Stimulated activated CD8-positive, alpha-beta memory T cell treated with anti-CD3 and anti-CD28 coated beads, Interleukin-12 subunit alpha, Interleukin-12 subunit beta, amount 100 ng/mL, for 4 hours (primary cell): ENCODE data around the gene CFAP210.
"Not testable (repeated sequence)": the region's sequence is repeated elsewhere in the genome, so short reads cannot be mapped to it uniquely, and the experiment has no call there.

Experiments
- DNase-seq: peaks from one replicate; pipeline ENCODE4 v3.0.0-alpha.2; 2020; ENCODE audit warnings: low read depth

The CFAP210 gene

DNA sequence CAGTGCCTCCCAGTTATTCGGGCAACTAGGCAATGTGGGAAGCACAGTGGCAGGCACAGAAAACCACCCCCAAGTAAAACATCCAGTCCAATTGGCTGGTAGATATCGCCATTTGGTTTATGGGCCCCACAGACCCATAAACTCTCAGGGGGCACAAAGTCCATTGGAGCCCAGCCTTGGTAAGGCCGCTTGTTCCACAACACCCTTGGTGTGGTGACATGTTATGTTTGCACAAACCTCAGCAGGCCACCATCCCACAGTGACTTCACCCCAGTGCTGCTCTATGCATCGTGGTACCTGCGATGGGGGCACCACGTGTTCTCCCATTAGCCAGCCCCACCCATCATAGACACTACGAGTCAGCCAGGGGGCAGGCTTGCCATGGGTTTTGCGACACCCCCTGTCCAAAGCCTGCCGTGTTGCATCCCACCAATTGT is 18.6 kb upstream of the CFAP210 start:
- no peak for DNase-seq

DNA sequence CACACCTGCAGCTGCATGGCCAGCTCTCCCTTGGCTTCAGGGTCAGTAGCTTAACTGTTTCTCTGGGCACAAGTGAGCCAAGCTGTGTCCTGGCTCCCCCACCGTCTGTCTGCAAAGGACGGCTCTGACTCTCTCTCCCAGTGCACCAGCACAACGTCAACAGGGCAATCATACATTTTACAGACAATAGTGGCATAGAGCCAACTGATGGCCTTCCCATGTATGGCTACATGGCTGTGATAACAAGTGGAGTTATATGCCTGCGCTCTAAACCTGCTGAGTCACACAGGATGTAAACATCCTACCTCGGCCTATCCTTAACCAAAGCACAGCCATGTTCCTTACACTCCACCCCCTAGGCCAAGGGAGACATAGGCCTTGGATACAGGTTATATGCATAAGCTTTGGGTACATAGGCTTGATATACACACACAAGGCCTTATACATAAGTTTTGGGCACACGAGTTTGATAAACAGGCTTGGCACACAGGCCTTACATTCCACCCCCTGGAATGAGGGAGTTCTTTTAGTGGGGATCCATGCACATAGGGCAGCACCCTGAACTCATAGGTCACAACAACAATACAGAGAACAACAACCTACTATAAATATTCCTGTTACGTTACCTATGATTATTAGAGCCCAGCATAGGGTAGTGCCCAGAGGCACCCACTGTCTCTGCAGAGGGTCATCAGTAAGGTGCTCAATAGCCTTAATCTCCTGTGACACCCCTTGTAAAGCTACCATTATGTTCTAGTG is 17.7 kb upstream of the CFAP210 start:
- no peak for DNase-seq

DNA sequence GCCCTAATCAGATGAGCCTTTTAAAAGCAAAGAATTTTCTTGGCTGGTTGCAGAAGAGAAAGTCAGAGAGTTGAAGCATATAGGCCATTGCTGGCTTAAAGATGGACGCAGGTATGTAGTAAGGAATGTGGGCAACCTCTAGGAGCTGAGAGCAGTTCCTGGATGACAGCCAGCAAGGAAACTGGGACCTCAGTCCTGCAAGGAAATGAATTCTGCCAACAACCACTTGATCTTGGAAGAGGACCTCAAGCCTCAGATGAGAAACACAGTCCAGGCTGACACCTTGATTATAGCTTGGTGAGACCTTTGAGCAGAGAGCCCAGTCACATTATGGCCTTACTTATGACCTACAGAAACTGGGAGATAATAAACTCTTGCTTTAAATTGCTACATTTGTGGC is 15.8 kb upstream of the CFAP210 start:
- DNase-seq = no peak

DNA sequence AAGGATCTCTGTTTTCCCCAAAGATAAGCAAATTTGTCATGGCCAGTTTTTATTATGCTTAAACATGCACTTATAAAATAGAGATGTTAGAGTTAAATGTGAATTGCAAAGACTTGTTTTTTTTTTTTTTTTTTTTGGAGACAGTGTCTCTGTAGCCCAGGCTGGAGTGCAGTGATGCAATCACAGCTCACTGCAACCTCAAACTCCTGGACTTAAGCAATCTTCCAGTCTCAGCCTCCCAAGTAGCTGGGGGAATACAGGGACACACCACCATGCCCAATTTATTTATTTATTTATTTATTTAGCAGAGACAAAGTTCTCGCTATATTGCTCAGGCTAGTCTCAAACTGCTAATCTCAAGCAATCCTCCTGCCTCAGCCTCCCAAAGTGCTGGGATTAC is 15.1 kb upstream of the CFAP210 start:
- no peak for DNase-seq

DNA sequence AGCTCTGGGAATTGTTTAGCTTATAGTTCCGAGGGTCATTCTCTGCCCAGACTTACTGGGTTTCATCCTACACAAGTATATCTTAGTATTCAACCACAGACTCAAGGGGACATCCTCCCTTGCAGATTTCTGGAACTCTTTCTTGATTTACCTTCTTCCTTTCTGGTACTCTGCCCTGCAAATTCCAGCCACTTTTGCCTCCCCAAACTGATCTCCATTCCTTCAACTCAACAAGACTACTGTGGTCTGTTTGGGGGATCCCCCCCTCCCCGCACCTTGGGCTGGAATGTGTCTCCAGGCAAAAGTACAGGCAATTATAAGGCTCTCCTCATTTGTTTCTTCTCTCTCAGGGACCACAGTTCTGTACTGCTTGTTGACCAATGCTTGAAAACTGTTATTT is 13.4 kb upstream of the CFAP210 start:
- no peak for DNase-seq

DNA sequence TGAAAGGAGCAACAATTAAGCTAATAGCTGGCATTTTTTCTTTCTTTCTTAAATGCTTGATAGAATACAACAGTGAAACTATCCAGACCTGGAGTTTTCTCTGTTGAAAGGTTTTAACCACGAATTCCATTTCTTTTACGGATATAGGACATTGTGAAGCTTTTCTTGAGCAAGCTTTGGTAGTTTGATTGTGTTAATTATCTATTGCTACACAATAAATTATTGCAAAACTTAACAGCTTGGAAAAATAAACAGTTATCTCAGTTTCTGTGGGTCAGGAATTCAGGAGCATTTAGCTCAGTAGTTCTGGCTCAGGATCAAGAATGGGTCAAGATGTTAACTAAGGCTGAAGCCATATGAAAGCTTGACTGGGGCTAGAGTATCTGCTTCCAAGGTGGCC is 11.7 kb upstream of the CFAP210 start:
- DNase-seq = no peak

DNA sequence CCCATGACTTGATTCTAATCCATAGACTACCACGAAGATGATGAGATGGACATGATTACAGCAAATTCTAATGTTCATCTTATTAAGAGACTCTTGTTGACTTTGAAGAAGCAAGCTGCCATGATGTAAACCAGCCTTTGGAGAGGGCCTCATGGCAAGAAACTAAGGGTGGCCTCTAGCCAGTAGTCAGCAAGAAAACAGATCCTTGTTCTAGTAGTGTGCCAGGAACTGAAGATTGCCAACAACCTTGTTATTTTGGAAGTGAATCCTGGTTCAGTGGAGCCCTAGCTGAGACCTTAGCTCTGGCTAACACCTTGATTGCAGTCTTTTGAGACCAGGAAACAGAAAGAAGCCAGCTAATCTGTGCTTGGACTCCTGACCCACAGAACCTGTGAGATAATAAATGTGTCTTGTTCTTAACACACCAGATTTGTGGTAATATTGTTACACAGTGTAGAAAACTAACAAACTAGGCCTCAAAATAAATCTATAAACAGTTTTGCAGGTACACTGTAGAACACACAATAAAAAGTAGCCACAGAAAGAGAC is 10.0 kb upstream of the CFAP210 start:
- no peak for DNase-seq

DNA sequence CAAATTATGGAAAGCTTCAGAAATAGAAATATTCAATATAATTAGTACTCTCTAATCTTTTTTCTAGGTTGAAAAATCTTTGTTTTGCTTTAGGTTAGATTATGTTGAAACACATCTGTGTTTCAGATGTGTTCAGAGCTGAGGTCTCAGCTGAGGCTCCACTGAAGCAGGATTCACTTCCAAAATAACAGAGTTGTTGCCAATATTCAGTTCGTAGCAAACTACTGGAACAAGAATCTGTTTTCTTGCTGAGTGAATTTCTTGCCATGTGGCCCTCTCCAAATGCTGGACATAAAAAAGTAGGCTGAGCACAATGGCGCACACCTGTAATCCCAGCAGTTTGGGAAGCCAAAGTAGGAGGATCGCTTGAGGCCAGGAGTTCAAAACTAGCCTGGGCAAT is 8.8 kb upstream of the CFAP210 start:
- DNase-seq = no peak

DNA sequence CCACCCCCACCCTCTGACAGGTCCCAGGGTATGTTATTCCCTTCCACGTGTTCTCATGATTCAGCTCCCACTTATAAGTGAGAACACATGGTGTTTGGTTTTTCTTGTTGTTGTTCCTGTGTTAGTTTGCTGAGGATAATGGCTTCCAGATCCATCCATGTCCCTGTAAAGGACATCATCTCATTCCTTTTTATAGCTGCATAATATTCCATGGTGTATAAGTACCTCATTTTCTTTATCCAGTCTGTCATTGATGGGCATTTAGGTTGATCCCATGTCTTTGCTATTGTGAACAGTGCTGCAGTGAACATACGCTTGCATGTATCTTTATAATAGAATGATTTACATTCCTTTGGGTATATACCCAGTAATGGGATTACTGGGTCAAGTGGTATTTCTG is 5.0 kb upstream of the CFAP210 start:
- DNase-seq = not testable (repeated sequence)

DNA sequence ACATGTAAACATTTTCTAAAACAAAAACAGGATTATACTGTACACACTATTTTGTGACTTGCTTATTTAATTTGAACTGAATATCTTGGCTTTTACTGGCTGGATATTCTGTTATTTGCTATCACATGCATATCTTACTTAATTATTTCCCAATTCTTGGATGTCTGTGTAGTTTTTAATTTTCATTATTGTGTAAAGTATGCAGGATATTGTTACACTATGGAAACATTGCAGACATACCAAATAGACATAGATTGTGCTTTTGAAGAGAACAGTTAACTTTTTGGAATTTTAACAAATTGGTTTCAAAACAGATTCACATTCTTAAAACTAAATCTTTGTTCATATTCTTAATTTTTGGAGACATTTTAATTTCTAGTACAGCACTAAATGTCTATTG is 2.2 kb upstream of the CFAP210 start:
- DNase-seq = no peak

DNA sequence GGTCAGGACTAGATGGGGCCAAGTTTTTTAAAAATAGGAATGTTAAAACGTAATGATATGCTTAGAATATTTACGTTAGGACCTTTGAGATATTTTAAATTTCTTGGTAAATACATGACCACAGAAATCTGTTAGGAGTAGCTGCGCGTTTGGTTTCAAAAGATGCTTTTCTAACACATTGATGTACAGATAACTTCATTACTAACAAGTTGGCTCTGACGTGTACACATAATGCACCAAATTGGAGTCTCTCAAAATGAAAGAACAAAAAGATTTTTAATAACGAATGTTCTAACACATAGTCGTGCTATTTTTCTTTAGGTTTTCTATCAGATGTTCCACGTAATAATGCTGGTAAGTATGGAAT is 672 bp upstream of the CFAP210 start:
- DNase-seq = no peak

DNA sequence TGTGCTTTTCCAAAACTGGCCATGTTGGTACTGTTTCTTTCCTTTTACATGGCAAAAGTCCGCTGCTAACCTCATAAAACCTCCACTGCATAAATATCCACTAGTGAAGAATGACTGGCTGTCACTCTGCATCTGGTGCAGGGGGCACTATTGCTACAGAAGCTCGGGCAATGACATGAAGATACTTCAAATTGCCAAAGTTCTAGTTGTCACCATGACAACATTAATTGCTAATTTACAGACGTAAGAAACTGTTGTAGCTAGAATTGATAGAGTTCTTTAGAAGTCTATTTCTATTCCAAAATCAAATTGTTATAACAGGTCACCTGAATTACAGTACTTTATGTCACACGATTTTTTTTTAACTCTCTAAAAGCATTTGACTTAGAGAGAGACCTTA is 845 bp downstream of the CFAP210 start:
- DNase-seq = no peak

DNA sequence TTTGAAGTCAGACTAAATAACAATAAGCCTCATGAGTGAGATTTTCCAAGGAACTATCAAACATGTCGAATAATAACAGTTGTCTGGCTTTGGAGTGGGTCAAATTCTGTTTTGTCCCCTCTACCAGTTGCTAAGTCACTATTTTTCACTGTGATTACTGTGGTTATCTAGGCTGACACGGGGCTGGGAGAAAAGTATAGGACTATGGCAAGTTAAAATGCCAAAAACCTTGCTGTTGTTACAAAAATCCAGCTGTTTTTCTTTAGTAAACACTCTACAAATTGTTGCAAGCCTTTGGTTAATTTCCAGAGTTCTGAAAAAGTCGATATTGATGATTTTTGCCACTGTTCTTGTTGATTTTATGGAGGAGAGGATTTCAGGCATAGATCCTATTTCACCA is 1.5 kb downstream of the CFAP210 start:
- no peak for DNase-seq

DNA sequence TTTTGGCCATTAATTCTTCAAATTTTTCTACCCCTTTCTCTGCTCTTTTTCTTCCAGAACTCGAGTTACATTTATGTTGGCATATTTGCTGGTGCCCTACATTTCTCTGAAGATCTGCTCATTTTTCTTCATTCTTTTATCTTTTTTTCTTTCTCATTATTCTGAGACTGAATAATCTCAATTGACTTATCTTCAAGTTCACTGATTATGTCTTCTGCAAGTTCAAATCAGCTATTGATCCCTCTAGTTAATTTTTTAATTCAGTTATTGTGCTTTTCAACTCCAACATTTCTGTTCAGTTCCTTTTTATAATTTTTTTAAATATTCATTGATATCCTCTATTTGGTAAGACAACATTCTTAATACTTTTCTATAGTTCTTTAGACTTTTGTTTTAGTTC is 3.2 kb downstream of the CFAP210 start:
- DNase-seq = no peak

DNA sequence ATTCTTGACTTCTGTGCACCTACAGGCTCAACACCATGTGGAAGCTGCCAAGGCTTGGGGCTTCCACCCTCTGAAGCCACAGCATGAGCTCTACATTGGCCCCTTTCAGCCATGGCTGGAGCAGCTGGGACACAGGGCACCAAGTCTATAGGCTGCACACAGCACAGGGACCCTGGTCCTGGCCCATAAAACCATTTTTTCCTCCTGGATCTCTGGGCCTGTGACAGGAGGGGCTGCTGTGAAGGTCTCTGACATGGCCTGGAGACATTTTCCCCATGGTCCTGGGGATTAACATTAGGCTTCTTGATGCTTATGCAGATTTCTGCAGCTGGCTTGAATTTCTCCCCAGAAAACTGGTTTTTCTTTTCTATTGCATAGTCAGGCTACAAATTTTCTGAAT is 6.3 kb downstream of the CFAP210 start:
- DNase-seq = not testable (repeated sequence)

DNA sequence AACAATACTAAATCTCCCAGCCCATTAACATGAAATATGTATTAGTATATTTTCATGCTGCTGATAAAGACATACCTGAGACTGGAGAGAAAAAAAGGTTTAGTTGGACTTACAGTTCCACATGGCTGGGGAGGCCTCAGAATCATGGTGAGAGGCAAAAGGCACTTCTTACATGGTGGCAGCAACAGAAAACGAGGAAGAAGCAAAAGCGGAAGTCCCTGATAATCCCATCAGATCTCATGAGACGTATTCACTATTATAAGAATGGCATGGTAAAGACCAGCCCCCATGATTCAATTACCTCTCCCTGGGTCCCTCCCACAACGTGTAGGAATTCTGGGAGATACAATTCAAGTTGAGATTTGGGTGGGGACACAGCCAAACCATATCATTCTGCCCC is 7.4 kb downstream of the CFAP210 start:
- DNase-seq = not testable (repeated sequence)

DNA sequence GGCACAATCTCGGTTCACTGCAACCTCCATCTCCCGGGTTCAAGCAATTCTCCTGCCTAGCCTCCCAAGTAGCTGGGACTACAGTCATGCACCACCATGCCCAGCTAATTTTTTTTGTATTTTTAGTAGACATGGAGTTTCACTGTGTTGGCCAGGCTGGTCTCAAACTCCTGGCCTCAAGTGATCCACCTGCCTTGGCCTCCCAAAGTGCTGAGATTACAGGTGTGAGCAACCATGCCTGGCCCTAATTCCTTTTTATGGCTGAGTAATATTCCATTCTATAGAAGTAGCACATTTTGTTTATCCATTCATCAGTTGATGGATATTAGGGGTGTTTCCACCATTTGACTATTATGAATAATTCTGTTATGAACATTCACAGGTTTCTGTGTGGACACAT is 9.5 kb downstream of the CFAP210 start:
- not testable (repeated sequence) for DNase-seq

DNA sequence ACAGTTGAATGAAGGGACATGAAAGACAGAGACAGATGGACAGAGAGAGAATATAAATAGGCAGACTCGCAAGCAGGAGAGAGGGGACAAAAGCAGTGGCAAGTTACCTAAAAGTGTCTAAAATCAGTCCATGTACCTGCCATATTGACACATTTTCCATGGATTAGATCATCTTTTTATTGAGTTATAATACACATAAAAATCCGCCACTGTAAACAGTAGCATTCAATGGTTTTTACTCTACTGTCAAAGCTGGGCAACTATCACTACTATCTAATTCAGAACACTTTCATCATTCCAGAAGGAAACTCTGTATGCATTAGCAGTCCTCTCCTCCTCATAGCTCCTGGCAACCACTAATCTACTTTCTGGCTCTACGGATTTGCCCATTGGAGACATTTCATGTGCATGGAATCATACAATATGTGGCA is 10.1 kb downstream of the CFAP210 start:
- DNase-seq = no peak

DNA sequence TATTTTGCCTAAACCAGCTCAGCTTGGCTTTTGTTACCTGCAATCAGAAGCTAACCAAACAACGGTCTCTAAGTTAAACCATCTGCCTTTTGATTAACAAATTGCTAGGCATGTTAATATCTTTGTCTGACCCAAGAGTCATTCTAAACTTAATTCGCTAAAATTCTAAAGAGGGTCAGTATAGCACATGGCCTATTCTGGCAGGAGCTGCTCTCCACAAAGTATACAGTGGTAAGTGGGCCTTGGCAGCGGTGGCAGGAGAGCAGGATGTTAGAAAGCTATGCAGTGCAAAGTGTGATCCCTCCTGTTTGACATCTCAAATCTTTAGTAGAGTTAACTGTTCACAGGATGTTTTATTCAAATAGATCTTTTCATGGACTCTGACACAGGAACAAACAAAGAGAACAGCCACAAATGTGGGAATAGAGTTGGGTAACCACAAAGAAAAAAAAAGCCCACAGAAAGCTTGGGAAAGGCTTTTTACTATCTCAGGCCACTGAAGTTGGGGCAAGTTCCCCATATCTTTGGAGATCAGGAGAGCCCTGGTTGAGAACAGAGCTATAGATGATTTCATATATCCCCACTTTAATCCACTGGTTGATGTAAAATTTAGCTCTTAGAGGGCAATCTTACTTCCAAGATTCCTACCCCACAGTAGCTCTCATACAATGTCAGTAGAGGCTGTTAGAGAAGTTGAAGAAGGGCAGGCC is 10.6 kb downstream of the CFAP210 start:
- DNase-seq = no peak

DNA sequence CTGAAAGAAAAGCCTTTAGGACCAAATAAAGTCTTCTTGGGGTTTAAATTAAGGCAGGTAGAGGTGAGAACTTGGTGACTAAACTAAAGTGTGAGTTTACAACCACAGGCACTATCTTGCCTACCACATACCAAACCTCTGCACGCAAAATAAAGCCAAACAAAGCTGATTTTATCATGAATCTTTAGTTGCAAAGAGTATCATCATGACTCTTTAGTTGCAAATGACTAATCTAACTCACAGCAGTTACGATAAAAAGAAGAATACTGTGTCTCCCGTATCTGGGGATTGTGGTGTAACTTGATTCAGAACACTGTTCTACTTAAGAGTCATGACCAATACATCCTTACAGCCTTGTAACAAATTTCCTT is 11.2 kb downstream of the CFAP210 start:
- no peak for DNase-seq

DNA sequence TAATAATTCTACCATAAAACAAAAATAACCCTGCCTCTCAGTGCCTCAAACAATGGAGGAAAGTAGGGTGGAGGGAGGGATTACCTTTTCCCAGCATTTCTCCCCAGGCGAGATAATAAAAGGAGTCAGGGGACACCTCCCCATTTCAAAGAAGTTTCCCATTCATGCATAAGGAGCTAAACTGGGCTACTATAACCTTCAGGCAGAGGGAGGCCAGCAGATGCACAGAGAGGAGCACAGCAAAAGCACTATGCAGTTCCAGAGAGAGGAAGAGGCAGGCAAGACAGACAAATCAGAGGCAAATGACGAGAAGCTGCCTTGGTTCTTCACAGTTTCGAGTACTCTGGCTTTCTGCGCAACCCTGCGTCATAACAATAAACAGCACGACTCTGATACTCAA is 17.4 kb downstream of the CFAP210 start:
- DNase-seq = no peak

DNA sequence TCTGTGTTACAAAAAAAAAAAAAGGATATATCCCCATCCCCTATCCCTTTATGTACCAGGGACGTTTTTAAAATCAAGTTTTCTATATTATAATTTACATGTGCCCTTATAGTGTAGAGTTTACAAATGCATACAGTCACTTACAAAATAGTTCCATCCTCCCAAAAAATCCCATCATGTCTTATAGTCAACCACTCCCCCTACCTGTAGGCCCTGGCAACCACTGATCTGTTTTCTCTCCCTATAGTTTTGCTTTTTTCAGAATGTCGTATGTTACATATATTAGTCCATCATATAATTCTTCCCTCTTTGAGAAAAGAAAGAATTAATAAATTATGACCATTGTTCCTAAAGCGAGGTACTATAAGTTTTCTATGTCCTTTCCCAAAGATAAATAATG is 17.8 kb downstream of the CFAP210 start:
- no peak for DNase-seq

DNA sequence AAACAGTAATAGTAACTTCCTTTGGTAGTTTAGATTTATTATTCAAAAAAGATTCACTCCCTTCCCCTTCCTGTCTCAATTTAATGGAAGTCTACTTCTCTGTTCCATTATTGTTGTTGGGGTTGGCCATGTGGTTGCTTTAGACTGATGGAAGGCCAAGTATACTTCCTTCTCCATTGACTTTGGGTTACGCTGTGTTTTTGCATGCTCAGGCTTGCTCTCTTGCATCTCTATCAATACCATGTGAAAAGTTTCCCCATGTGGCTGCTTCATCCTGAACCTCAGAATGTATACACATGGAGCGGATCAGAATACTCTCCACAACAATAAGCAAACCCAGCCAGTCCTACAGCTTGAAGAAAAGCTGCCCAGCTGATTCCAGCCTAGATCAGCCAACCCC is 20.3 kb downstream of the CFAP210 start:
- DNase-seq = no peak

DNA sequence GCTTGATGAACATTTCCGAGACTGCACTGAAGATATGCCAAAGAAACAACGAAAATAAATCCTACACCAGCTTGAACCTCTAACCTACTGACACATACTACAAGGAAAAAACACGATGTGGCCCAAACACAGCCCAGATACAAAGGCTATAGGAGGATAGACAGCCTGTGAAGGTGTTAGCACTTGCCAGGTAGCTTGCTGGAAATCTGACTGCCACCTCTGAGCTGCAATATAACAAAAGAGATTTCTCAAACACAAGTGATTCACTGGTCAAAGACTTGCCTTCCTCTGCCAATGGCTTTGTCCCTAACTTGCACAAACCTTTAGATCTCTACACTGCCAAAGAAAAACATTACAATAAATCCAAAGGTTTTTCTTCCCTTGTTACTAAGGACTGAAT is 21.1 kb downstream of the CFAP210 start:
- DNase-seq = no peak
